IPS-NIHi11 (cell line): ENCODE data around the gene SLC12A8.

Experiments
- DNase-seq: peaks from one replicate; pipeline ENCODE4 v3.0.0; 2012; ENCODE audit warnings: mixed read lengths, low spot score

The SLC12A8 gene, protein sequence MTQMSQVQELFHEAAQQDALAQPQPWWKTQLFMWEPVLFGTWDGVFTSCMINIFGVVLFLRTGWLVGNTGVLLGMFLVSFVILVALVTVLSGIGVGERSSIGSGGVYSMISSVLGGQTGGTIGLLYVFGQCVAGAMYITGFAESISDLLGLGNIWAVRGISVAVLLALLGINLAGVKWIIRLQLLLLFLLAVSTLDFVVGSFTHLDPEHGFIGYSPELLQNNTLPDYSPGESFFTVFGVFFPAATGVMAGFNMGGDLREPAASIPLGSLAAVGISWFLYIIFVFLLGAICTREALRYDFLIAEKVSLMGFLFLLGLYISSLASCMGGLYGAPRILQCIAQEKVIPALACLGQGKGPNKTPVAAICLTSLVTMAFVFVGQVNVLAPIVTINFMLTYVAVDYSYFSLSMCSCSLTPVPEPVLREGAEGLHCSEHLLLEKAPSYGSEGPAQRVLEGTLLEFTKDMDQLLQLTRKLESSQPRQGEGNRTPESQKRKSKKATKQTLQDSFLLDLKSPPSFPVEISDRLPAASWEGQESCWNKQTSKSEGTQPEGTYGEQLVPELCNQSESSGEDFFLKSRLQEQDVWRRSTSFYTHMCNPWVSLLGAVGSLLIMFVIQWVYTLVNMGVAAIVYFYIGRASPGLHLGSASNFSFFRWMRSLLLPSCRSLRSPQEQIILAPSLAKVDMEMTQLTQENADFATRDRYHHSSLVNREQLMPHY

DNA sequence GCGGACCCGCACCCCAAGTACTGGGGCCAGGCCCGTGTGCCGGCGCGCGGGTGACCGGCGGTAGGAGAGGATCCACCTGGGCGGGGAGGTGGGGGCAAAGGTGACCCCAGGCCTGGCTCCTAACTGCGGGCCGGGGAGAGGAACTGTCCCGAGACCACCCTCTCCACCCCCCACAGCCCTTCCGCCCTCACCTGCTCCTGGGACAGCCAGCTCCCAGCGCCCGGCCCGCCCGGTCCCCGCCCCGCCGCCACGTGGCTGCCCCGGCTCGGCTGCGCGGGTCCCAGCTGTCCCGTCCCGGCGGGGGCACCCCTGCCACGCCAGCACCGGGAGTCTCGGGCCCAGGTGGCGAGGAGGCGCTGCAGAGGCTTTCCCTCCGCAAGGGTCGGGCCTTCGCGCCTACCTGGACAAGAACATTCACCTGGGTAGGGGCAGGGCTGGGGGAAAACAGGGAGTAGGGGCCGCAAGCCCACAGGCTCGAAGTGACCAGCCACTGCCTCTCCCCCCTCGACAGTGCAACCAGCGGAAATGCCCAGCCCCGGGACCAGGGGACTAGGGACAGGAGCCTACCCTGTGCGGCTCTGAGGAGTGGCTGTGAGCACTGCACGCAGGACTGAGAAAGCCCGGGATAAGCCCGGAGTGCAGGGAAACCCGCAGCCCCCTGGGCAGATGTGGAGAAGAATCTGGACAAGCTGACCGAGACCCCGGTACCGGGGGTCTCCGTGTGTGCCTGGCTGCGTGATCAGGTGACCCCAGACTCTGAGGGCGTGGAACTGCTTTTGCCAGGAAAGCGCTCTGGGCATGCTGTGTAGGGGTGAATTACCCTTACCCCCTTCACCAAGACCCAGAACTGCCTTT is at the start of gene SLC12A8:
Gene SLC12A8, minus strand, starts transcription at position 240 of the 855 bp plus-strand sequence. CDS start 1,399 bp downstream, outside the sequence.
- DNase-seq: peak; percentile 77

DNA sequence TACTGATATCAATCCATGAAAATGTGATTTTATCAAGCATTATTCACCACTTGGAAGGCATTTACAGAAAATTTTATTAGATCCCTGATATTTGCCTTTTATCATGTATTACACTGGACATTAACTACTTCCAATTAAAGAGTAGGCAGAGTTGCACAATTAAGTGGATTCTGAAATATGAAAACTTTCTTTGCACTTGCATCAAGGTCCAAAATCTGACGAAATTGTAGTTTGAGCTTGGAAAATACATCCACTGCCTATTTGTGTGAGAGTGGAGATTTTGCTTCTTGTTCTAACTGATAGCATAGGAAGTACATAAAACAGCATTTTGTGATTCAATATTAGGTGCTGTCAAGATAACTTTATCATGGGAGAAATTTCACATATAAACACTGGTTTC is 49.6 kb upstream of the SLC12A8 start:
- no peak for DNase-seq

DNA sequence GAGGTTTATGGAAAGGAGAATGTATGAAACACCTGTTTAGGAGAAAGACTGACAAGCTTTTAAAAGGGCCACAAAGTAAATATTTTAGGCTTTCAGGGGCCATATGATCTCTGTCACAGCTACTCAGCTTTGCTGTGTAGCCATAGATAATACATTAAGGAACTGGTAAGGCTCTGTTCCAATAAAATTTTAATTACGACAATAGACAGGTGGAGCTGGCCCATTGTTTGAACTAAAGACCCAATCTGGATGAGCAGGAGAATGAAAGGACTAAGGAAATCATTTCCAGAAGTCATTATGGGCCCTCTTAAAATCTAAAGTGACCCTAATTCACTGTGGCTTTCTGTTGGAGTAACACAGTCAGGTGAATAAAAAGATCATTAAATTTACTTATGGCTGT is 48.5 kb upstream of the SLC12A8 start:
- DNase-seq: no peak

DNA sequence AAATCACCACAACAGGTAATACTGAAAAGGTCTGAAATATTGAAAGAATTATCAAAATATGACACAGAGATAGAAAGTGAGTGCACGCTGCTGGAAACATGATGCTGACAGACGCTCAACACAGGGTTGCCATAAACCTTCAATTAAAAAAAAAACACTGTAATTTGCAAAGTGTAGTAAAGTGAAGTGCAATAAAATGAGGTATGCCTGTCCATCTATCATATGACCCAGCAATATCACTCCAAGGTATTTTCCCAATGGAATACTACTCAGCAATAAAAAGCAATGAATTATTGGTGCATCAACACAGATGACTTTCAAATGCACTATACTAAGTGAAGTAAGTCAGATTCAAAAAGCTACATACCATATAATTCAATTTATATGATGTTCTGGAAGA is 47.6 kb upstream of the SLC12A8 start:
- no peak for DNase-seq

DNA sequence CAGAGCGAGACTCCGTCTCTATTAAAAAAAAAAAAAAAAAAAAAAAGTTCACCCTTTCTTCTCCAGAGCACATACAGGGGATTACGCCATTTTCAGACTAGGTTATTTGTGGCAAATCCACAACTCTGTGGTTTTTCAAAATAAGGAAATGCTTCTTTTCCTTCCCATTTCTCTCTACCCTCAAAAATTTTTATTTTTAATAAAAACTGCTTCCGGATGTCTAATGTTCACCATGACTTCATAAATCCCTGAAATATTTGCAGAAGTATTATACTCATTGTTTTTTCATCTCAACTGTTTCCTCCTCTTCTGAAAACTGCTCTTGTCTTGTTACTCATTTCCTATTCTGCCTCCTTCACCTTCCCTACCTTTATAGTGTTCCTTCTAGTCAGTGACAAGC is 45.0 kb upstream of the SLC12A8 start:
- no peak for DNase-seq

DNA sequence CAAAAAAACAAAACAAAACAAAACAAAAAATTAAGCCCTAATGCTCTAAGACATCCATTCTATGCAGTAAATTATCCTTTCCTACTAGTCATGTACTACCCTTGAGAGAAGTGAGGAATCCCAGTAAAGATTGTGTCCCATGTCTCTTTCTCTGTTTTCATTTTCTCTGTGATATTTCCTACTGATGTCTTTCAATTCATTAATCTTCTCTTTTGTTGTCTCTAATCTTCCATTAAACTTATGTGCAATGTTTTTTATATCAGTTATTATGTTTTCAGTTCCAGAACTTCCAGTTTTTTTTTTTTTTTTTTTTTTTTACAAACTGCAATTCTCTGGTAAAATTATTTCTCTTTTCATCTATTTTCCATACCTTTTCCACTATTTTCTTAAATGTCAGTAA is 44.1 kb upstream of the SLC12A8 start:
- no peak for DNase-seq

DNA sequence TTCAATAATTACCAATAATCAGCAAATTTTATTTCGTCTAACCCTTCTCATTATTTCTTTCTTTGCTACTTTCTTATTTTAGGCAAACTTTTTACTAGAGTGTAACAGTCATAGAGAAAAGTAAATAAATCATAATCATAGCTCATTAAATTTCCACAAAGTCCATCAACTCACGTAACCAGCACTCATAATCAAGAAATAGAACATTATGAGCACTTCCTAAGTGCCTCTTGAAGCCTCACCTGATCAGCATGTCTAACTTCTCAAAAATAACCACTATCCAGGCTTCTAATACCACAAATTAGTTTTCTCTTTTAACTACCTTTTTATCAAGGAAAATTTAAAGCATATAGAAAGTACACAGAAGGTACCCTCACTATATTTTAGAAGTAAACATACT is 38.4 kb upstream of the SLC12A8 start:
- no peak for DNase-seq

DNA sequence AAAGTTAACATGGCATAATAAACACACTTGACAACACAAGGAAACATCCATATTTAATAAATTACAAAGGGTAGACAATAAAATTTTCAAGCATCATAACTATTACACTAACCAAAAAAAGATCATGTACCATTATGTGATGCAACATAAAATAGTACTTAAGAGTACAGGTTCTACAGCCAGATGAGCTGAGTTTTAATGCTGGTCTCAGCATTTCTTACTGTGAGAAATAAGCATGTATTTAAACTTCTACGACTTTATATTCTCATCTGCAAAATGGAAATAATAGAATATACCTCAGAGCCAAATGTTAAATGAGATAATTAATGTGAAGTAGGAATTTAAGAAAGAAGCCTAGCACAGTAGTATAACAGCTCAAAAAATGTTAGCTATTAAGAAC is 33.7 kb upstream of the SLC12A8 start:
- no peak for DNase-seq

DNA sequence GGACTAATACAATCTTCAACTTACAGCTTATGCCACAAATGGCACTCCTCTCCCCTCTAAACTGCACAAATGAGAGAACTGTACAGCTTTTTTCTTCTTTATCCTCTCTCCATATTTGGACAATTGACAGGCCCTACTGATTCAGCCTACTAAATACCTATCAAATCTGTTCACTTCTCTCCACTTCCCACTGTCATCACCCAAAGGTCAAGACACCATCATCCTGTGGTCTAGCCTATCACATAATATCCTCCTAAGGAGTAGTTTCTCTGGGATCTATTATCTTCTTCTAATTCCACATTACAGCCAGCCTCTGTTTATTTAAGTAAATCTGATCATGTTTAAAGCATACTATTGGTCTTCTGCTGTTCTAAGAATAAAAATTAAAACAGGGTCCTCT is 33.0 kb upstream of the SLC12A8 start:
- no peak for DNase-seq

DNA sequence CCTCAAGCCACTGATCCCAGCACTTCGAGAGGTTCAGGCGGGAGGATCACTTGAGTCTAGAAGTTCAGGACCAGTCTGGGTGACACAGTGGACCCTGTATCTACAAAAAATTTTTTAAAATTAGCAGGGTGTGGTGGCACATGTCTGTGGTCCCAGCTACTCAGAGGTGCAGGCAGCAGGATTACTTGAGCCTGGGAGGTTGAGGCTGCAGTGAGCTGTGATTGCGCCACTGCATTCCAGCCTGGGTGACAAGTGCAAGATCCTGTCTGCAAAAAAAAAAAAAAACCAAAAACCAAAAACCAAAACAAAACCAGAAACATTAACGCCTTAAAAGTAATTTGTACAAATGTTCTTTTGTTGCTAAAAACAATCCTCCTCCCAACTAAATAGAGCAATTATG is 27.9 kb upstream of the SLC12A8 start:
- DNase-seq: no peak

DNA sequence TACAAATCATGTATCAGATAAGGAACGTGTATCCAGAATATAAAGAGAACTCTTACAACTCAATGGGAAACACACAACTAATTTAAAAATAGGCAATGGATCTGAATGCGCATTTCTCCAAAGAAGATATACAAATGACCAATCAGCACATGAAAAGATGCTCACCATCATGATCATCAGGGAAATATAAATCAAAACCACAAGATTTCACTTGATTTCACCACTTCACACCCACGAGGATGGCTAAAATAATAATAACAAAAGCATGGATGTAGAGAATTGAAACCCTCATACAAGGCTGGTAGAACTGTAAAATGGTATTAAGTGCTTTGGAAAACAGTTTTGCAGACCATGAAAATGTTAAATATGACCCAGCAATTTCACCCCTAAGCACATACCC is 26.7 kb upstream of the SLC12A8 start:
- DNase-seq: no peak

DNA sequence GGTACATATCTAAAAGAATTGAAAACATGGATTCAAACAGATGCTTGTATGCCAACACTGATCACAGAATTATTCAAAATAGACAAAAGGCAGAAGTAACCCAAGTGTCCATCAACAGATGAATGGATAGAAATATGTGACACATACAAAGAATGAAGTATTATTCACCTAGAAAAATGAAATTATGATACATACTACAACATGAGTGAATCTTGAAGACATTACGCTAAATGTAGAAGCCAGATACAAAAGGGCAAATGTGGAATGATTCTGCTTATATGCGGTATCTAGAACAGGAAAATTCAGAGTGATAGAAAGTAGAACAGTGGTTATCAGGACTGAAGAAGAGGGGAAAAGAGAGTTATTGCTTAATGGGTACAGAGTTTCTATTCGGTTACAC is 26.2 kb upstream of the SLC12A8 start:
- DNase-seq: no peak

DNA sequence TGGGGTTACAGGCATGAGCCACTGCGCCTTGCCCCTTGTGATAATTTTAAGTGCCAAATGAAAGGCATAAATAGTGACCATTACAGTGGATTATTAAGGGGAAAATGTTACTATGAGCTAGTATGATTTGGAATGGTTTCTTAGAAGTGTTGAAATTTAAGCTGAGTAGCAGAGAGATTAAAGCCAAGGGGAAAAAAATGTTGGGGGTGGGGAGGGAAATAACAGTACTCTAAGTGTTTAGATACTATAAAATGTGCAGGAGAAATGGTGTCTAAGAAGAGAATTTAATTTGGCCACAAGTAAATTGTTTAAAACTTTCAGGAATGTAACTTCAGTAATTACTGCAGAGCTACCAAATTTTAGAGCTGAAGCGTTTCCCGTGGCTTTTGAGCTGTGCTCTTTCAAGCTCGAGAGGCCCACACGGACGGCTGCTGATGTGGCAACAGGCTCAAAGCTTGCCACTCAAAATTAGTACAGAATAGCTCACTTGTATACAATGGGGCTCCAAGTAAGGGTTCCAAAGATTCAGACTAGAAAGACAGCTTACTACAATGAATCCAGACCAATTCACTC is 23.9 kb upstream of the SLC12A8 start:
- no peak for DNase-seq

DNA sequence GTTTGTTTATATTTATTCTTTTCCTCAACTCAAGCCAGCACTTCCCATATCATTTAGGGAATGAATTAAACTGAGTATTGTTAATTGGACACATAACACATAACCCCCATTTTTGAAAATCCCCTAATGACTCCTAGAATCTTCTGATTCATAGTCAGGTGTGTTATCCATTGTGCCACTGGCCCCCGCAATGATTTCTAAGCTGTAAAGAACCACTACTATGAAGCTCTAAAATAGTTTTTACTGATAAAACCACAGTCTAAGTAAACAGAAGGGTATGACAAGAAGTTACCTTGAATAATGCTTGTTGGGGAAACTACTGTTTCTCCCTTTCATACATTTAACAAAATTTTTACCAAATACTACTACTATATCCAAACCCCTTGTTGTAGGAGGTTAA is 22.3 kb upstream of the SLC12A8 start:
- DNase-seq: no peak

DNA sequence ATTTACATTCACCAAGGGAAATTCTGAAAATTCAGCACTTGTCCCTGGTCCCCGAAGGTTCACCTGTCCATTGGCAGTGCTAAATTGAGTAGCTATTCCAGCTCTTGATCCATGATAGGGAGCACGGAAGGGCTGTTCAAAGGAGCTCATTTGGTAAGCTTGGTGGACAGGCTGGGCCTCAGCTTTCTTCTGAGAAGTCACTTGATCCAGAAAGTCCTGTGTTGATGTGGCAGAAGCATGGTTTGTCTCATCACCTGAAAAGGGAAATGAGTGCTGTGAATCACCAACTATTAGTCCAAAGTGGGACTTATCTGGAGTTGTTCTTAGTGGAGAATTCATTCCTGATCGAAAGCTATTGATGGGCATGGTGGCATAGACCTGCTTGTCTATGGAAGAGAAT is 19.9 kb upstream of the SLC12A8 start:
- no peak for DNase-seq

DNA sequence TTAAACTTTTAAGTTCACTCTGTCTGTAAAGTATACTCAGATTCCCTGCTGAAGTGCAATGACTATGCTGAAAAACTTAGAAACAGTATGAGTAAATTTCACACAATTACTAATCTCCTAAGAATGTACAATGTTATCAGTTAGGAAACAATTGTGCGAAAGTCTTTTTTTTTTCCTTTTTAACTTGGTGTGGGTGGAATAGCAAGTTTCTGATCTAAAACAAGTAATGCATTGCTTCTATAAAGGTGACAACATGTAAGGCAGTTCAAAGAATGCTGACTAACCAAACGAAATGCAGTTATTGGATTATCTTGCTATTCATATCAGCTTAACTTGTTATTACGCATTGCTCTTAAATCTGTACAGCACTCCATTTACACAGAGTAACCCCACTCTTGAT is 19.3 kb upstream of the SLC12A8 start:
- DNase-seq: no peak

DNA sequence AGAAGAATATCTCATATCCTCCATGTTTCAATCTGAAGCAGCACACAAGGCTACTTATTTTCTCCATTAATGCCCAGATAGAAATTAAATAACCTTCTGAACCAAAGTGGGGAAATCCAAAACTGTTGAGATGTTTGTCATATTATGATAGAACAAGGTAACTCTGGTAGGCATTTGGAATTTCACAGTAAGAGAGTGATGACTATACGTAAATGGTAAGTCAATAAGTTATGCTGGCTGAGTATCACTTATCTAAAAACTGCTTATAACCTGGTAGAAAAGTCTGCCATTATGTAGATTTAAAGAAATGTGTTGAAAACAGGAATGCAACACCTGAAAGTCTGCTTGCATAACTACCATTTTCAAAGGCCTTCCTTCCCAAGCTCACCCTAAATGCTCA is 17.2 kb upstream of the SLC12A8 start:
- no peak for DNase-seq

DNA sequence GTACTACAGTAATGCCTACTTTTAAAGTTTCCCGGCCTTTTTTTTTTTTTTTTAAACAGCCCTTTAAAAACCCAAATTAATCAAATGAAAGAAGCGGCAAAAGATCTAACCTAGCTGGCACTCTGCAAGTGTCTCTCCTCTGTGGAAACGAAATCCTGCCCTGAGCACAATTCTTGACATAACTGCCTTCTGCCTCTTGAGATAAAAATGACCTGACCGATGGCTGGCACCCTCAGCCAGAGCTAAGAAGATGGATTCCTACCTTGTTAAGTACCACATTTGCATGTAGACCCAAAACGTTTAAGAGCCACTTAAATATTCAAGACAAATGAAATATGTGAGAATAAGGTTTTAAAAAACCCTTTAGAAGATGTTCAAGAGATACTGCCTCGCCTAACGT is 16.6 kb upstream of the SLC12A8 start:
- no peak for DNase-seq

DNA sequence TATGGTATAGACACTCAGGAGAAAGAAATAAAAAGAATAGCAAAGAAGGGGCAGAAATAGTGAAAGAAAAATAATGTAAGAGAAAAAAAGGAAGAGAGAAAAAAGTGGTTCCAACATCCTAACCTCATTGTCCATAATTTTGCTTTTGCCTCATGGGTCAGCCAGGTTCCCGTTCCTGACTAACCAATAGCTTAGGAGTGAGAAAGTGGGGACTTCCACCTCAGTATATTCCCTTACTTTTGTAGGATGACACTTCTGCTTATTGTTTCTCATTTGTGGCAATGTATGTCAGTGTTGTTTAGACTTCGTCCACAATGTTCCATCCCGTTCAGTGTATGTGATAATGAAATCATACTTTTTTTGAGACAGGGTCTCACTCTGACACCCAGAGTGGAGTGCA is 9.3 kb upstream of the SLC12A8 start:
- no peak for DNase-seq

DNA sequence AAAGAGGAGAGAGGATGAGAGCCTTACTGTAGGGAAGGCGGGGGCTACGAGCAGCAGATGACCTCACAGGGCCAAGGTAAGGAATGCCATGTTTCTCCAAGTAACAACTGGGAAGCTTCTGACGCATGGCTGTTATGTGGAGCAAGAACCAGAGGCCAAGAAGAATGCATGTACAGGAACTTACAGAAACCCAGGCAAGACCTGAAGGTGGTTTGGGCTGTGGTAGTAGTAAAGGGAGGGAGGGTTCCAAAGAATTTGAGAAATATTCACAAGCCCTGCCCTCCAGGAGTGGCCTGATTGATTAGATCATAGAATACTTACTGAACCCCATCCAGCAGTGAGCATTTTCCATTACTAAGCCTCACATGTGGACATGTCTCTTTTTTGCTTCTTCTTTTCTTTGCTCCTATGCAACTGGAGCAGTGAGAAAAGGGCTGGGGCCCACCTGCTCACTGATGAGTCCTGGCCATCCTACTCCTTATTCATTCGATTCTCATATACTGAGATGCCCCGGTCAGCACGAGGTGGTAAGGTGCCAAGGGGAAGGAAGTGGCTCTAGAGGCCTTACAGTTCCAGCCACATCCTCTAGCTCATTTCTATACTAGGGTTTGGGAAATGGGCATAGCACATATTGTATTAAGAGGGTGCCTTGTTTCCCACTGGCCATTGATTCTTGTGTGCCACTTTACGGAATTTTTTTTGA is 8.3 kb upstream of the SLC12A8 start:
- no peak for DNase-seq

DNA sequence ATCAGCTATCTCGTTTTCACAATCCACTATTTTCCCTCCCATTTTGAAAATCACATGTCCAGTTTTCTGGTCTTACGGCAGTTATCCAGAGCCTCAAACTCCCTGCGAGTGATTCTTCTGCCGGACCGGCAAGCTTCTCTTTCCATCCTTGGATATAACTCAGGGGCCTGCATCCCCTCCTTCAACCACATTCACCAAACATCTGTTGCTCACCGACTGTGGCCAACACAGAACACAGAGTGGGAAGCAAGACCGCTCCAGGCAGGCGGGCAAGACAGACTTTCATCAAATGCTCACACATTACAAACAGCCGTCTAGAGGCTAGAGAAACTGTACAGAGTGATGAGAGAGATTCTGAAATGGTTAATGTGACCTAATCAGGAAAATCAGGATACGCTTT is 7.6 kb upstream of the SLC12A8 start:
- DNase-seq: no peak

DNA sequence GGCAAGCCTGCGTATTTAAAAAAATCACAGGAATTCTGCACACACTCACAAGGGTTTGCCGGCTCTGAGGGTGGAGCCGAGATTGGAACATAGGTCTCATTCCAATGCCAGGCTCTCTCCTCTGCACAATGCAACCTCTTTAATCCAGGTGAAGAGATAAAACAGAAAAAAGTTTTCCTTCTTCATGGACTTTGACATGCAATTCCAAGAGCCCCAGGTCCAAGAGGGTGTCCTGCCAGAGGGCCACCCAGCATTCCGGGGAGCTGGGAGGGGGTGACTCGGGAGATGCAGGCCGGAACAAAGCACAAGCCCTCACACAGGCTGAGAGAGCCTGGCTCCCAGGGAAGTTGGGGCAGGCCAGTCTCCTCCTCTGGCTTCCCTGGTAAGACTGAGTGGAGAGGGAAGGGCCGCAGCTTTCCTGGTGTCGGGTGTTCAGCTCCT is 6.7 kb upstream of the SLC12A8 start:
- DNase-seq: peak; percentile 25
